GM23338 (cell line): Measurements from ENCODE around the gene CDH8. TPM values are rescaled to one million over a fixed set of nuclear protein-coding genes. Genes with fewer than 3 reads are reported as not detected.

Experiments used
- ATAC-seq: fragments of 200-7000 bp; cut with Tn5 transposase; 3 replicates; pipeline ENCODE4 v1.9.1; 2020
- DNase-seq: peaks from one replicate; pipeline ENCODE4 v3.0.0-alpha.2; 2015; ENCODE audit warnings: low spot score
- H2AFZ ChIP-seq: fragments of 200-600 bp; sonication (generic); 2 replicates; pipeline ENCODE4 v1.8.0; 2016; ENCODE audit warnings: antibody characterized with exemption, mild to moderate bottlenecking, moderate library complexity
- H3F3A ChIP-seq: fragments of 200-600 bp; sonication (generic); replicated peaks from 2 replicates; pipeline ENCODE4 v1.8.0; 2017; ENCODE audit warnings: antibody characterized with exemption, mixed run types, low read depth
- H3K27ac ChIP-seq: fragments of 200-600 bp; sonication (generic); 2 replicates; pipeline ENCODE4 v1.6.1; 2016; ENCODE audit warnings: low read depth
- H3K27me3 ChIP-seq: fragments of 200-600 bp; sonication (generic); 2 replicates; pipeline ENCODE4 v1.8.0; 2016; ENCODE audit warnings: mild to moderate bottlenecking, mixed run types, moderate library complexity; ENCODE audit not compliant: insufficient read depth
- H3K36me3 ChIP-seq: fragments of 200-600 bp; sonication (generic); 2 replicates; pipeline ENCODE4 v1.8.0; 2016; ENCODE audit warnings: mild to moderate bottlenecking; ENCODE audit not compliant: insufficient read depth
- H3K4me1 ChIP-seq: fragments of 200-600 bp; sonication (generic); 2 replicates; pipeline ENCODE4 v1.8.0; 2016; ENCODE audit warnings: mild to moderate bottlenecking, moderate library complexity; ENCODE audit not compliant: insufficient read depth
- H3K4me2 ChIP-seq: fragments of 200-600 bp; sonication (generic); 2 replicates; pipeline ENCODE4 v1.7.1; 2017; ENCODE audit warnings: mixed run types
- H3K4me3 ChIP-seq: fragments of 200-600 bp; sonication (generic); 2 replicates; pipeline ENCODE4 v1.6.1; 2016; ENCODE audit warnings: mixed run types
- H3K79me2 ChIP-seq: fragments of 200-600 bp; sonication (generic); replicated peaks from 2 replicates; pipeline ENCODE4 v1.8.0; 2017; ENCODE audit warnings: mild to moderate bottlenecking; ENCODE audit not compliant: insufficient read depth
- H3K9me2 ChIP-seq: fragments of 200-600 bp; sonication (generic); 2 replicates; pipeline ENCODE4 v1.8.0; 2017; ENCODE audit not compliant: insufficient read depth
- H4K20me1 ChIP-seq: fragments of 200-600 bp; sonication (generic); replicated peaks from 2 replicates; pipeline ENCODE4 v1.8.0; 2017; ENCODE audit warnings: mild to moderate bottlenecking; ENCODE audit not compliant: insufficient read depth
- H3K27ac Mint-ChIP-seq: 2 replicates; pipeline ENCODE4 v1.8.0; 2020; ENCODE audit warnings: inconsistent platforms, mild to moderate bottlenecking, moderate library complexity, mixed read lengths
- H3K27me3 Mint-ChIP-seq: 3 replicates; pipeline ENCODE4 v1.8.0; 2022; ENCODE audit warnings: low read depth, mild to moderate bottlenecking, moderate library complexity, mixed read lengths, inconsistent platforms; ENCODE audit not compliant: insufficient read depth, poor library complexity
- H3K36me3 Mint-ChIP-seq: 3 replicates; pipeline ENCODE4 v1.8.0; 2021; ENCODE audit warnings: low read depth, mild to moderate bottlenecking, inconsistent platforms, moderate library complexity, mixed read lengths
- H3K4me1 Mint-ChIP-seq: 3 replicates; pipeline ENCODE4 v1.8.0; 2020; ENCODE audit warnings: mild to moderate bottlenecking, inconsistent platforms, mixed read lengths
- H3K4me3 Mint-ChIP-seq: 3 replicates; pipeline ENCODE4 v1.8.0; 2021; ENCODE audit warnings: moderate library complexity, mild to moderate bottlenecking, inconsistent platforms, mixed read lengths
- H3K9me3 Mint-ChIP-seq: 3 replicates; pipeline ENCODE4 v1.8.0; 2020; ENCODE audit warnings: moderate library complexity, mild to moderate bottlenecking, inconsistent platforms, mixed read lengths
- CREB1 ChIP-seq: fragments of 250-450 bp; sonication (Bioruptor Pico); IDR thresholded peaks from 2 replicates; pipeline ENCODE4 v1.5.0; 2020; ENCODE audit warnings: low read depth, mild to moderate bottlenecking, moderate library complexity
- ETS1 ChIP-seq: IDR thresholded peaks from 2 replicates; pipeline ENCODE4 v1.6.1; 2016; ENCODE audit warnings: antibody characterized with exemption
- EZH2 ChIP-seq: fragments of 200-600 bp; sonication (generic); IDR thresholded peaks from one replicate; pipeline ENCODE4 v1.8.0; 2017; ENCODE audit warnings: antibody characterized with exemption, mild to moderate bottlenecking, low read depth; ENCODE audit not compliant: unreplicated experiment
- EZH2phosphoT487 ChIP-seq: fragments of 200-600 bp; sonication (generic); IDR thresholded peaks from one replicate; pipeline ENCODE4 v1.8.1; 2018; ENCODE audit warnings: antibody characterized with exemption; ENCODE audit not compliant: unreplicated experiment
- JUNB ChIP-seq: IDR thresholded peaks from one replicate; pipeline ENCODE4 v1.6.1; 2016; ENCODE audit warnings: antibody characterized with exemption; ENCODE audit not compliant: unreplicated experiment
- NANOG ChIP-seq: IDR thresholded peaks from 2 replicates; pipeline ENCODE4 v1.6.1; 2016; ENCODE audit warnings: antibody characterized with exemption, borderline replicate concordance
- POLR2AphosphoS5 ChIP-seq: IDR thresholded peaks from 2 replicates; pipeline ENCODE4 v1.6.1; 2016; ENCODE audit warnings: antibody characterized with exemption, low read depth
- REST ChIP-seq: IDR thresholded peaks from one replicate; pipeline ENCODE4 v1.6.1; 2018; ENCODE audit warnings: antibody characterized with exemption; ENCODE audit not compliant: unreplicated experiment
- STAT1 ChIP-seq: IDR thresholded peaks from one replicate; pipeline ENCODE4 v1.6.1; 2016; ENCODE audit warnings: antibody characterized with exemption; ENCODE audit not compliant: unreplicated experiment
- ZNF114 ChIP-seq: fragments of 250-450 bp; sonication (Bioruptor Pico); IDR thresholded peaks from 2 replicates; pipeline ENCODE4 v1.5.0; 2020; ENCODE audit warnings: mild to moderate bottlenecking, moderate library complexity
- ZNF331 ChIP-seq: fragments of 250-450 bp; sonication (Bioruptor Pico); IDR thresholded peaks from 2 replicates; pipeline ENCODE4 v1.5.0; 2020; ENCODE audit warnings: low read depth, mild to moderate bottlenecking, moderate library complexity
- ZNF462 ChIP-seq: fragments of 250-450 bp; sonication (Bioruptor Pico); IDR thresholded peaks from 2 replicates; pipeline ENCODE4 v1.5.0; 2020; ENCODE audit warnings: mild to moderate bottlenecking, moderate library complexity
- polyA plus RNA-seq: library from polyadenylated mRNA; unstranded; fragments of >200 nt; fragmentation: Nextera tagmentation; extraction: Ambion mirVana; gene quantifications from 2 replicates; pipeline ENCODE4 v1.2.1, GENCODE V29; 2016
- total RNA-seq: library from RNA; depleted of rRNA; stranded (reverse); fragments of >200 nt; shearing (Covaris generic); gene quantifications from 2 replicates; pipeline ENCODE4 v1.2.3, GENCODE V29; 2014
- TF ChIP-seq, protein P1 (sequence below), 2 experiments: fragments of 200-600 bp in 1 of 2; sonication (generic) in 1 of 2; conservative IDR thresholded peaks; 2 replicates each; pipeline versions ENCODE4 v1.5.1 to v1.6.1; 2016 to 2017; ENCODE audit warnings: antibody characterized with exemption in 2 of 2, low read depth in 2 of 2, mild to moderate bottlenecking in 2 of 2, moderate library complexity in 1 of 2

CDH8 gene
- total and polyA plus RNA-seq, 2 experiments from 2014 or later, result 10.2 to 11.7 TPM

DNA sequence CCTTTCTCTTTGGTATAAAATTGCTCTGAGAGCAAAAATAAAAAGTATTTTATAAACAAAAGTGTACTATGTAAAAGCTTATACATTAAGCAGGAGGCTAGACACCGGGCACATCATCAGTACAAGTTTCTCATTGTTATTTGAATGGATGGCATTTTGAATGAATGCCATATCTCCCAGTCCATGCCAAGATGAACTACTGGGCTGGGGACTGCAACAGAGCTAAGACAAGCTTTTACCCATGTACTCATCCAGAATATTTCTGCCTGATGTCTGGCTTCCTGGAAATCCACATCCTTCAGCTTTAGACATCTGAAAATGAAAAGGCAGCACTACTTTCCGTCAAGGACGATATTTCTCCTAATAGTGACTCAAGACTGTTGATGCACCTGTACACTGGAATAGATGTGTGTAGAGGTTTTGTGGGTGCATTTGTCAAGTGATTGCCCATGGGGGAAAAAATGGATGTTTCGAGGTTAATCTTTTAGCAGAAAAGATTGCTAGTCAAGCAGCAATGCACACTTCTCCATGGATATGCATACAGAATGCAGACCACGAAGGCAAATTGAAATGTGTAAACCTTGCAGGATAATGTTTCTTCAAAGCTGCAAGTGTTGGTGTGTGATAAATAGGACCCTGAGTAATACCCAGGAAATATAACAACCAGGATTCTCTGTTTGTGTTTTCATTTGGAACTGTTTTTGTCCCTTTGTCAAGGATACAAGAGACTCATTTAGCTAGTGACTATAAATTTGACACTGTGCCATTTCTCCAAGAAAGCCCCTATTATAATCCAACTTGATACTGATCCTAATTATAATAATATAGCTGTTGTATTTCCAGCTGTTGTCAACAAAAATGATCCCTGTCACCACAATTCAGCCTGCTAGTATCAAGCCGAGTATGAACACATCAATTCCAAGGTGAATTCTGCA, 173.8 kb downstream of the CDH8 start:
- H3K4me1 ChIP-seq, result peaks cover 48% of the 10 kb centered on the region
- Mint-ChIP-seq H3K4me1 (peaks cover 54% of the 10 kb centered on the region), H3K27ac (no peak overlapping the region), H3K27me3 (peaks cover 2% of the 10 kb centered on the region), H3K9me3 (peaks cover 10% of the 10 kb centered on the region; the same call in 2 of the 3 replicates), H3K4me3 (no peak overlapping the region), H3K36me3 (peaks cover 10% of the 10 kb centered on the region; the same call in 2 of the 3 replicates)
- no peak for DNase-seq
- H3F3A ChIP-seq, result no peaks in the 10 kb centered on the region
- ATAC-seq, result no peak
- H4K20me1 ChIP-seq, result no peaks in the 10 kb centered on the region
- no peak overlapping the region for H2AFZ ChIP-seq
- 0 out of 2 replicates have a peak, but pooled peaks cover 3% of the 10 kb centered on the region for H3K9me2 ChIP-seq
- H3K27ac ChIP-seq, result no peak overlapping the region
- no peak for TF ChIP-seq REST
- TF ChIP-seq EZH2, result no peak
- TF ChIP-seq, protein P1, sequence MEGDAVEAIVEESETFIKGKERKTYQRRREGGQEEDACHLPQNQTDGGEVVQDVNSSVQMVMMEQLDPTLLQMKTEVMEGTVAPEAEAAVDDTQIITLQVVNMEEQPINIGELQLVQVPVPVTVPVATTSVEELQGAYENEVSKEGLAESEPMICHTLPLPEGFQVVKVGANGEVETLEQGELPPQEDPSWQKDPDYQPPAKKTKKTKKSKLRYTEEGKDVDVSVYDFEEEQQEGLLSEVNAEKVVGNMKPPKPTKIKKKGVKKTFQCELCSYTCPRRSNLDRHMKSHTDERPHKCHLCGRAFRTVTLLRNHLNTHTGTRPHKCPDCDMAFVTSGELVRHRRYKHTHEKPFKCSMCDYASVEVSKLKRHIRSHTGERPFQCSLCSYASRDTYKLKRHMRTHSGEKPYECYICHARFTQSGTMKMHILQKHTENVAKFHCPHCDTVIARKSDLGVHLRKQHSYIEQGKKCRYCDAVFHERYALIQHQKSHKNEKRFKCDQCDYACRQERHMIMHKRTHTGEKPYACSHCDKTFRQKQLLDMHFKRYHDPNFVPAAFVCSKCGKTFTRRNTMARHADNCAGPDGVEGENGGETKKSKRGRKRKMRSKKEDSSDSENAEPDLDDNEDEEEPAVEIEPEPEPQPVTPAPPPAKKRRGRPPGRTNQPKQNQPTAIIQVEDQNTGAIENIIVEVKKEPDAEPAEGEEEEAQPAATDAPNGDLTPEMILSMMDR (conservative IDR thresholded peaks at IDR 0.05; ENCODE audit: low read depth in 2 of 2), result no peak
- no peak for TF ChIP-seq ETS1
- TF ChIP-seq CREB1, result no peak
- no peak for TF ChIP-seq ZNF331 (CRISPR knock-in tag)
- TF ChIP-seq ZNF114, result no peak
- no peak for TF ChIP-seq NANOG
- TF ChIP-seq ZNF462 (CRISPR knock-in tag), result no peak
- no peak for TF ChIP-seq JUNB
- TF ChIP-seq EZH2phosphoT487, result no peak
- TF ChIP-seq POLR2AphosphoS5, result no peak
- TF ChIP-seq STAT1, result no peak
- no peaks in the 10 kb centered on the region for H3K27me3 ChIP-seq
- no peak overlapping the region for H3K4me2 ChIP-seq
- H3K79me2 ChIP-seq, result no peaks in the 10 kb centered on the region
- no peak overlapping the region for H3K4me3 ChIP-seq
- no peaks in the 10 kb centered on the region for H3K36me3 ChIP-seq
